ENCODE measurements around the gene KHDC4.

- TF ChIP-seq ZNF274 (IDR thresholded peaks at IDR 0.05; ENCODE audit: low read depth, low read length) = no peak
- no peak for TF ChIP-seq SUZ12 (IDR thresholded peaks at IDR 0.05; ENCODE audit: extremely low read depth, insufficient read depth, insufficient read length)
- TF ChIP-seq YY1 (IDR thresholded peaks at IDR 0.05; ENCODE audit: insufficient read depth, insufficient read length) = no peak
Observed at GRCh38 chr1:155880950-155881349, 53.3 kb downstream of the KHDC4 start.
